NCI-H2081 treated with DMSO at 0.1 percent for 48 hours (cell line): ENCODE data around the gene PCK2.
"Not testable (repeated sequence)": the region's sequence is repeated elsewhere in the genome, so short reads cannot be mapped to it uniquely, and the experiment has no call there.

Experiments
- DNase-seq: peaks from one replicate; lab custom pipeline; 2025; lab: John Stamatoyannopoulos, UW

The PCK2 gene

DNA sequence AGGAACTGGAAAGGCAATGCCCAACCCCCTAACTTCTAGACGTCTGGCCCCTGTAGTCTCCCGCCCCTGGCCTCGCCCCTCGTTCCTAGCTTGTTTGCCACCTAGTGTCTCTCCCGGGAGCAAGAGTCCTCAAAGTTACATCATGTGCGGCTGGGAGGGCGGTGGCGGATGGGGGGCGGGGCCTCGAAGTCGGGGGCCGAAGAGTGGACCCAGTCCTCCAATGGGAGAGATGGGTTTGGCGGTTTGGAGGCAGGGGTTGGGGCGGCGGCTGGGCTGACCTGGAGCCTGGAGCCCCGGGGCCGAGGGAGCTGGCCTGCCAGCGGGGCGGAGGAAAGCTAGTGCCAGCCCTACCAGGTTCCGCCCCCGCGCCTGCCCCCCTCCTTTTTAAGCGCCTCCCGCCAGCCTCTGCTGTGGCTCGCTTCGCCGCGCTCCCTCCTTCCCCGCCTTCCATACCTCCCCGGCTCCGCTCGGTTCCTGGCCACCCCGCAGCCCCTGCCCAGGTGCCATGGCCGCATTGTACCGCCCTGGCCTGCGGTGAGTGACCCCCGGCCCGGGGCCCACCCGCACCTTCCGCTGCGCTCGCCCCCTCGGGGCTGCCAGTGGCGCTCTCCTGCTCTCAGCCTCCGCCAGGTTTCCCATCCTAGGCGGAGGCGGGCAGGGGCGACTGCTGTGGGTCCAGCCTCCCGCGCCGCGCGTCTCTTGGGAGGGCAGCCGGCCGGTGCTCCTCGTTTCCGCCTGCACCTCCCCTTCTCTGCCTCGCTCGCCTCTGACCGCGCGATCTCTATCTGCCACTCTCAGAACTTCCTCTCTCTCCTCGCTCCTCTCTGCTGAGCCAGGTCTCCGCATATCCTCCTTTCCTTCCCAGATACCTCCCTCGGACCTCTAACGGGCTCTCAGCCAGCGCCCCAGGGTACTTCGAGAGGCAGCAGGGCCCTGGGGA is at the start of gene PCK2:
TSS of gene PCK2 (plus strand) at position 411 of the 940 bp plus-strand sequence. CDS start at position 506, 95 bp downstream.
- DNase-seq = no peak

- not testable (repeated sequence) for DNase-seq
Measured at GRCh38 chr14:24049002-24049401, 45.1 kb upstream of the PCK2 start.

- DNase-seq = not testable (repeated sequence)
Measured at GRCh38 chr14:24050753-24051152, 43.4 kb upstream of the PCK2 start.

DNA sequence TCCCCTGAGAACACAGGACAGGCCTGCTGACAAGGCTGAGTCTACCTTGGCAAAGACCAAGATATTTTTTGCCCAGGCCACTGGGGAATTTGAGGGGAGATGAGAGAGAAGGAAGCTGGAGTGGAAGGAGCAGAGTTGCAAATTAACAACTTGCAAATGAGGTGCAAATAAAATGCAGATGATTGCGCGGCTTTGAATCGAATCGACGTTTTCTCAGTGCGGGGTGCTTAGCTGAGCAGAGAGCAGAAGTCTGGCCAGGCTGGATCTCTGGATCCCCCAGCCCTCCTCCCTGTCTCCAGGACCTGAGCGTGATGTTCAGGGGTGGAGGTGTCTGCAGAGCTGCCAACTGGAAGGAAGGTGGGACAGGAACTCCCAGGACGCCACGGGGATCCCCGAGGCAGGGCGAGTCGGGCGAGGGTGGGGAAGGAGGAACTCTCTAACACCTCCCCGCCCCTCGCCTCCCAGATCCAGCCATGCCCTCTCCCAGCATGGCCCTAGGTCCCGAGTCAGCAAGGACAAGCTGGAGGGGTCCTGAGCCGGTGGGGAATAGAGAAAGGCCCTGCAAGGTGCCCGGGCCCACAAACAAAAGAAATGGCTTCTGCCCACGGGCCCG is 42.8 kb upstream of the PCK2 start:
- DNase-seq = no peak

DNA sequence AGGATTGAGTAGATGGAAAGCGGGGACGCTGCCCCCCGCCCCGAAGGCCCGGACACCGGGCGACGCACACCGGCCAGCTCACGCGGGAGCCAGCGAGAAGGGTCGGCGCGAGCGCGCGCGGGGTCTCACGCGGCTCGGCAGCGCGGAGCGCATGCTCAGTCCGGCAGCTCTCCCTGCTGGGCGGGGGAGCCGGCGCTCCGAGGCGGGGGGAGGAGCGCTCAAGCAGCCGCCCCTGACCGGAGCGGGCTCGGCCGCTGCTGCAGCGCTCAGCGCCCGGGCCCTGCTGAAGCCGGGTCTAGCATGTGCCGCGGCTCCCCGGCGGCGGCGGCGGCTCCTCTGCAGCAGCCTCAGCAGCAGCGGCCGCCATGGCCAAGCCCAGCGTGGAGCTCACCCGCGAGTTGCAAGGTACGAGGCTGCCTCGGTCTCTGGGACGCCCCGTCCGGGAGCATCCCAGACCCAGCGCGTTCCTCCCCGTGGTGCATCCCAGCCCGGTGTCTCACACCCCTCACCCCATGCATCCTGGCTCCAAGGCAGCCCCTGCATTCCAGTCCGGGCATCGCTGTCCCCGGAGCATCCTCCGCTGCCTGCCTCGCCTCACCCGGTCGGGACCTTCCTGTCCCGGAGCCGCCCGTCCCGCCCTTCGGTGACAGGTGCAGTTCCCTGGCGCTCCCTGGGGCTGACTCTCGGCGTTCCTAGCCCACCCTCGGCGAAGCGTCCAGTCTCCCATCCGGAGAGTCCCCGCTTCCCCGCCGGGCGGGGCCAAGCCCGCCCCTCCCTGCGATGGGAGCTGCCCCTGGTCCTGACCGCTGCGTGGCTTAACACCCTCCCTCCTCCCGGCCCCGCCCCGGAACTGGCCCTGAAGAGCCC is 42.1 kb upstream of the PCK2 start, which contains the start of gene CARMIL3:
TSS of gene CARMIL3 (plus strand) at position 221 of the 867 bp plus-strand sequence. CDS start at position 366, 145 bp downstream.
- no peak for DNase-seq

DNA sequence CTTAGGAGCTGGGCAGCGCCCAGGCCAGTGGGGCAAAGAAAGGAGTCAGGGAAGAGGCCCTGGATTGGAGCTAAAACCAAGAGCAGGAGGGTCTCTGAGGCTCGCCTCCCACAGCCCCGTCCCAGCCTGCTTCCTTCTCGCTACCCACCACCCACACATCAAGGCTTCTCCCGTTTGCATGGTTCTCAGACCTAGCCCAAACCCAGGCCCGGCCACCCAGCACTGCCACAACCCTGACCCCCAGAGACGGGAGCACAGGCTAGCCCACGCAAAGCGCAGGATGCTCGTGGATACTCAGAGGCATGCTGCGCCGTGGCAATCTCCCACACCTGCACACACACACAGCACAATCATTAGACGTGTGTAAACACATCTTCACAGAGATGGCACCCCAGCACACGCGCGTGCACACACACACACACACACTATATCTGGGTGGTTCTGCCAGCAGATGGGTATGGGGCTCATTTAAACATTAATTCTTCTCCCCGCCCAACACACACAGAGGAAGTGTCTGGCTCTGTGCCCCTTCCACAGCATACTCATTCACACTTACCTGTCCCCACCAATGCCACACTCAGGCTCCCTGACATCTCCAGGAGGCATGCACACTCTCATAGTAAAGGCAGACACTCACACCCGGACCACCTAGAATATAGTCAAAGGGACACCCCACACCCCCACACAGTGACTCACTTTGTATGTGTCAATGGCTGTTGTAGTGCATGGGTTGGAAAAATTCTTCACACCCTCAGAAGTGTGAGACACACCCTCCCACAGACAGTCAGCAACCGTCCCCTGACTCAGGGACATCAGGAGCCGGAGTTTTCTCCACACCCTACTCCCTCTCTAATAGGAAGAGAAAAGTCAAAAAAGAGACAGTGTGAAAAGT is 41.2 kb upstream of the PCK2 start:
- no peak for DNase-seq

DNA sequence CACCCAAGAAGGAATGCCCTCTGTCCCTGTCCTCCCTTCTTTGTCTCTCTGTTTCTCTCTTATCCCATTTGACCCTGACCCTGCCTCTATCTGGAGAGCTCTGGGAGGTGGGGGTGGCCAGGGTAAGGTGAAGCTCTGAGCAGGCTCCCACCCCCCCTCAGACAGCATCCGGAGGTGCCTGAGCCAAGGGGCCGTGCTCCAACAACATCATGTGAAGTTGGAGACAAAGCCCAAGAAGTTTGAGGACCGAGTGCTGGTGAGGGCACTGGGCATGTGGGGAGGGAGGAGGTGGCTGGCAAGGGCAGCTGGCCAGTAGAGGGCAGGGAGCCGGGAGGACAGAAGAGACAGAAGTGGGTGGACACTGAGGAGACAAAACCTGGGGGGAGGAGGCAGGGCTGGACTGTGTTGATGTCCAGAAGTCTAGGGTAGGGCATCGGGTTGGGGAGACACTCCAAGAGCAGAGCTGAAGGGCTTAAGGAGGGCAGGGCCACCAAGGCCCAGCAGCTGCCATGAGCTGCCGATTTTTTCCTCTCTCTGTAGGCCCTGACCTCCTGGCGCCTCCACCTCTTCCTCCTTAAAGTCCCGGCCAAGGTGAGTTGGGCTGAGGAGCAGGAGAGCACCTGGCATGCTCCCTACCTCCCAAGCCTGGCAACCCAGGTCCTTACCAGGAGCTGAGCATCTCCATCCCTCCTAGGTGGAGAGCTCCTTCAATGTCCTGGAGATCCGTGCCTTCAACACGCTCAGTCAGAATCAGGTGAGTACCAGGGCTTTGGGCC is 40.4 kb upstream of the PCK2 start:
- no peak for DNase-seq

GRCh38 chr14:24054324-24054641 is 39.8 kb upstream of the PCK2 start:
- no peak for DNase-seq

DNA sequence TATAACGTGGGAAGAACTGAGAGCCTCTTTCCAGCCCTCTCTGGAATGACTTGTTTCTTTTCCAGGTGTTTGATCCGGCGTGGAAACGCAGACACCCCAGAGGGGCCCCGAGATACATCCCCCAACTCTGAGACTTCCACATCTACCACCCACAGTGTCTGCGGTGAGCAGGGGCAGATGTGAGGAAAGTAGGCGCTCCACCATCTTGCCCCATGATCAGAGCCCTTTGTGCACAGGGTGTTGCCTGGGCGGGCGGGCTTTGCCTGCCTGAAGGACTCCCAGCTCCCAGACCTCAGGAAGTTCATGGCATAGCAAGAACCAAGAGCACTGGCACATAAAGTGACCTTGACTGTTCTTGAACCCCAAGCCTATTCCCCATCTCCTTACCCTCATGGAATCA is 39.5 kb upstream of the PCK2 start:
- no peak for DNase-seq

DNA sequence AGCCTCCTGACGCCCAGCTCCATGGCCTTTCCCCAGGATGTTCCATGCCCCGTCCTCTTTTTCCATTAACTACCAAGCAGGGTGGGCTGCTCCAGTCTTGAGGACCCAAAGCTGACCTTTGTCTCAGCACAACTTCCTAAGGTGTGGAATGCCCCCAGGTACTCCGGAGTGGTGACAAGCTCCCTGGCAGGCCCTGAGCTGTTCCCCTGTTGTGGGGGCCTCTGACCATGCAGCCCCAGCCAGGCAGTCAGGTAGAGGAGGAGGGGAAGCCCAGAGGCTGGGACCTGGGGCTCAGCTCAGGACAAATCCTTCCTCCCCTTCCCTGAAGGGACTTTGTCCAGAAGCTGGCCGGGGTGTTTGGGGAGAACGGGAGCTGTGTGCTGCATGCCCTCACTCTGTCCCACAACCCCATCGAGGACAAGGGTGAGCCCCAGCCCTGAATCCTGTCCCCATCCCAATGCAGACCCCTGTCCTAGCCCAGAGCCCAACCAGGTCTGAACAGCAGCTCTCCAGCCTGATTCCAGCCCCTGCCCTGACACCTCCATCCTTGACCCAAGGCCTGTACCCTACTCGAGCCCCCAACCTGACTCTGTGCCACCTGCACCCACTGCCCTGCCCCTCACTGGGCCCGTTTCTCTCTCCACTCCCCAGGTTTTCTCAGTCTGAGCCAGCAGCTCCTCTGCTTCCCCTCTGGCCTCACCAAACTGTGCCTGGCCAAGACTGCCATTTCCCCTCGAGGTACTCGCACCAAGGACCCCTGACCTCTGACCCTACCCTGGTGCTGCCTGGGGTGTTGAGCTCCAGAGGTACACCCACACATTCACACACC is 37.9 kb upstream of the PCK2 start:
- DNase-seq = no peak

- no peak for DNase-seq
Measured at GRCh38 chr14:24056800-24057184, 37.3 kb upstream of the PCK2 start.

GRCh38 chr14:24057271-24057670 is 36.8 kb upstream of the PCK2 start:
- no peak for DNase-seq

DNA sequence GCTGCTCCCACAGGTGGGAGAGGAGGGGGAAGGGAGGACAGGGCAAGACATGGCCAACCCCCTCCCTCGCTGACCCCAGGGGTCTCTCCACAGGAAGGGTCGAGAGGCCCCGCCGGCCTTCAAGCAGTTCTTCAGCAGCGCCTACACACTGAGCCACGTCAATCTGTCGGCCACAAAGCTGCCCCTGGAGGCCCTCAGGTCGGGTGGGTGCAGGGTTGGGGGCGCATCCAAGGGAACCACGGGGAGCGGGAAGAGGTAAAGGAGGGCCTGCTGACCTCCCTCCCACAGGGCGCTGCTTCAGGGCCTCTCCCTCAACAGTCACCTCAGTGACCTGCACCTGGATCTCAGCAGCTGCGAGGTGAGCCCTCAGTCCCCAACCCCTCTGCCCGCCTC is 36.2 kb upstream of the PCK2 start:
- DNase-seq = no peak

DNA sequence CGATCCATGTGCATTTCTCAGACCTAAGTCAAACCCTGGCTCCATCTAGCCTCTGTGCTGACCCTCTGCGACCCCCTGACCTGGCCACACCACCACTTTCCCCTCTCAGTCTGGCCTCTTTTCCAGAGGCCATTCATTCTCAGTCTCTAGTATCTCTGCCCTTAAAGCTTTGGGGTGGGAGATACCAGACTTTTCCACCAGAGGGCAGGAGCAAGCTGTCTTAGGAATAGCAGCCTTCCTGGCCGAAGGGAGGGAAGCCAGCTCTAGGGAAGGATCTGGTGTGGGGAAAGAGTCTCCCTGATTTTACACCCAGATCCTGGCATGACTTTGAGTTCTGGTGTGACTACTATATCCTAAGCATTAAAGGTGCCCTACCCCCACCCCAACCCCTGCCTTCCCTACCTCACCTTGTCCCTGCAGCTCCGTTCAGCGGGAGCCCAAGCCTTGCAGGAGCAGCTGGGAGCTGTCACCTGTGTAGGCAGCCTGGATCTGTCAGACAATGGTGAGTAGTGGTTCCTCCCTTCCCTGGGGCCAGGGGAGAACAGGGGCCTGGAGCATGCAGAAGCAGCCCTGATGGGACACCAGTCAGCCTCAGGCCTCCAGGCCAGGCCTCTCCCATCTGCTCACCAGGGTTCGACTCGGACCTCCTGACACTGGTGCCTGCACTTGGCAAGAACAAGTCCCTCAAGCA is 35.7 kb upstream of the PCK2 start:
- peak; percentile 14 for DNase-seq

DNA sequence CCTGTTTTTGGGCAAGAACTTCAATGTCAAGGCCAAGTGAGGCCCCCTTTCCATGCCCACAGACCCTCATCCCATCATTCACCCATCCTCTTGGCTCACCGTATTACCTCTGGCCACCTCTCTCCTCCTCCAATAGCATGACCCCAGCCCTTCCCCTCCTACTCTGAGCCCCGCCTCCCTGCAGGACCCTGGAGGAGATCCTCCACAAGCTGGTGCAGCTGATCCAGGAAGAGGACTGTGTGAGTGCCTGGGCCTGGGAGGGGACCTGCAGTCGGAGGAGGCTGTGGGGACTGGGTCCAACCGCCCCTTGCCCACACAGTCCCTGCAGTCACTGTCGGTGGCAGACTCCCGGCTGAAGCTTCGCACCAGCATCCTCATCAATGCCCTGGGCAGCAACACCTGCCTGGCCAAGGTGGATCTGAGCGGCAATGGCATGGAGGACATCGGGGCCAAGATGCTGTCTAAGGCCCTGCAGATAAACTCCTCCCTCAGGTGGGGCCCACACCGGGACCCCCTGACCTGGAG is 35.1 kb upstream of the PCK2 start:
- no peak for DNase-seq

- no peak for DNase-seq
Measured at GRCh38 chr14:24059841-24060388, 34.2 kb upstream of the PCK2 start.

DNA sequence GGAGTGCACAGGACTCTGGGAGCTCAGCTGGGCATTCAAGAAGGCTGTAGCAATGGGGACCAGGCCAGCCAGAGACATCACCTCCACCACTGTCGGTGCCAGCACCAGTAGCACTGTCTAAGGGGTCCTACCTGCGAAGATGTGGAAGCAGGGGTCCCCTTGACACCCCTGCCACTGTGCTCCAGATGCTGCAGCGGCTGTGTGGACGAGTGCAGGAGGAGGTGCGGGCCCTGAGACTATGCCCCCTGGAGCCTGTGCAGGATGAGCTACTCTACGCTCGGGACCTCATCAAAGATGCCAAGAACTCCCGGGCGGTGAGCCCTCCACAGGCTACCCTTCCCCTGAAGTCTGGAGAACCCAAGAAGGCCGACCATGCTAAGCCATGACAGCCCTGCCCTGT is 33.7 kb upstream of the PCK2 start:
- no peak for DNase-seq
